SU-DHL-6 (cell line): ENCODE results near the gene RASA3.

ENCODE experiments used
- H2AFZ ChIP-seq: fragments of 200-600 bp; sonication (generic); 2 replicates; pipeline ENCODE4 v1.6.1; 2014; ENCODE audit warnings: low read depth, mild to moderate bottlenecking, moderate library complexity, mixed read lengths, antibody characterized with exemption, low read length; ENCODE audit not compliant: severe bottlenecking
- H3F3A ChIP-seq: fragments of 200-600 bp; shearing (Covaris generic); 2 replicates; pipeline ENCODE4 v1.6.0; 2016; ENCODE audit warnings: antibody characterized with exemption, mild to moderate bottlenecking; ENCODE audit not compliant: insufficient read depth
- H3K27ac ChIP-seq: fragments of 200-600 bp; sonication (generic); 2 replicates; pipeline ENCODE4 v1.5.1; 2016; ENCODE audit warnings: low read depth, mild to moderate bottlenecking, low read length, moderate library complexity, mixed read lengths
- H3K27me3 ChIP-seq: fragments of 200-600 bp; sonication (generic), shearing (Covaris generic); 2 replicates; pipeline ENCODE4 v1.6.0; 2014; ENCODE audit warnings: mild to moderate bottlenecking, low read length
- H3K36me3 ChIP-seq: fragments of 200-600 bp; sonication (generic); 2 replicates; pipeline ENCODE4 v1.6.1; 2014; ENCODE audit warnings: mild to moderate bottlenecking, low read length, mixed read lengths
- H3K4me2 ChIP-seq: fragments of 300-600, 200-600 bp; shearing (Covaris generic), sonication (generic); 2 replicates; pipeline ENCODE4 v1.6.0; 2014; ENCODE audit warnings: low read length, low read depth, mild to moderate bottlenecking; ENCODE audit not compliant: poor library complexity, severe bottlenecking
- H3K4me3 ChIP-seq: fragments of 200-600 bp; sonication (generic); 2 replicates; pipeline ENCODE4 v1.5.1; 2014; ENCODE audit warnings: antibody characterized with exemption, low read length, mild to moderate bottlenecking, mixed read lengths; ENCODE audit not compliant: insufficient read depth, poor library complexity, severe bottlenecking
- H3K79me2 ChIP-seq: fragments of 200-600 bp; sonication (generic); 2 replicates; pipeline ENCODE4 v1.6.1; 2014; ENCODE audit warnings: mild to moderate bottlenecking, low read length, moderate library complexity; ENCODE audit not compliant: insufficient read depth
- H3K9ac ChIP-seq: fragments of 200-600 bp; sonication (generic); 2 replicates; pipeline ENCODE4 v1.7.0; 2014; ENCODE audit warnings: mild to moderate bottlenecking, low read length
- H3K9me2 ChIP-seq: fragments of 200-600 bp; sonication (generic); replicated peaks from 2 replicates; pipeline ENCODE4 v1.6.1; 2014; ENCODE audit warnings: low read length; ENCODE audit not compliant: insufficient read depth
- H3K9me3 ChIP-seq: fragments of 200-600 bp; sonication (generic); 2 replicates; pipeline ENCODE4 v1.6.1; 2014; ENCODE audit warnings: low read length, mixed read lengths; ENCODE audit not compliant: insufficient read depth
- H4K20me1 ChIP-seq: fragments of 200-600 bp; sonication (generic); 2 replicates; pipeline ENCODE4 v1.6.1; 2014; ENCODE audit warnings: low read depth, mild to moderate bottlenecking, antibody characterized with exemption, low read length, moderate library complexity, mixed read lengths
- CTCF ChIP-seq: fragments of 200-600 bp; sonication (generic); IDR thresholded peaks from one replicate; pipeline ENCODE4 v1.5.1; 2017; ENCODE audit warnings: antibody characterized with exemption, mild to moderate bottlenecking, low read length, moderate library complexity; ENCODE audit not compliant: insufficient read depth, poor library complexity, severe bottlenecking
- EZH2phosphoT487 ChIP-seq: fragments of 200-600 bp; sonication (generic), shearing (Covaris generic); conservative IDR thresholded peaks from 2 replicates; pipeline ENCODE4 v1.6.1; 2018; ENCODE audit warnings: mild to moderate bottlenecking, antibody characterized with exemption, low read length, moderate library complexity, mixed read lengths

The RASA3 gene

GRCh38 chr13:113956571-113956970 is 175.9 kb downstream of the RASA3 start:
- no peak overlapping the region for H2AFZ ChIP-seq
- 0 out of 2 replicates have a peak, but pooled peaks cover 6% of the 10 kb centered on the region for H3K36me3 ChIP-seq
- H3K9me3 ChIP-seq = peaks cover 21% of the 10 kb centered on the region
- no peak overlapping the region for H3K27ac ChIP-seq
- no peaks in the 10 kb centered on the region for H3K79me2 ChIP-seq
- H3K4me2 ChIP-seq = no peak overlapping the region
- H3K4me3 ChIP-seq = no peak overlapping the region
- no peaks in the 10 kb centered on the region for H4K20me1 ChIP-seq
- H3K9ac ChIP-seq = no peak overlapping the region
- H3K9me2 ChIP-seq = no peaks in the 10 kb centered on the region
- H3F3A ChIP-seq = no peaks in the 10 kb centered on the region
- no peak for TF ChIP-seq EZH2phosphoT487
- TF ChIP-seq CTCF = no peak
- no peaks in the 10 kb centered on the region for H3K27me3 ChIP-seq

GRCh38 chr13:113955691-113956090 is 176.7 kb downstream of the RASA3 start:
- TF ChIP-seq CTCF (no peak), EZH2phosphoT487 (no peak)
- Histone ChIP-seq H3F3A (no peaks in the 10 kb centered on the region), H3K27ac (no peak overlapping the region), H3K9me3 (peaks cover 21% of the 10 kb centered on the region), H3K79me2 (no peaks in the 10 kb centered on the region), H4K20me1 (no peaks in the 10 kb centered on the region), H3K9ac (no peak overlapping the region), H3K4me3 (no peak overlapping the region), H3K27me3 (no peaks in the 10 kb centered on the region), H2AFZ (no peak overlapping the region), H3K36me3 (0 out of 2 replicates have a peak, but pooled peaks cover 3% of the 10 kb centered on the region), H3K4me2 (no peak overlapping the region), H3K9me2 (no peaks in the 10 kb centered on the region)

GRCh38 chr13:113955235-113955634 is 177.2 kb downstream of the RASA3 start:
- Histone ChIP-seq H3K9ac (no peak overlapping the region), H3K79me2 (no peaks in the 10 kb centered on the region), H3K36me3 (no peaks in the 10 kb centered on the region), H3K4me2 (no peak overlapping the region), H3F3A (no peaks in the 10 kb centered on the region), H3K4me3 (no peak overlapping the region), H3K9me2 (no peaks in the 10 kb centered on the region), H3K27ac (no peak overlapping the region), H2AFZ (no peak overlapping the region), H3K9me3 (peaks cover 17% of the 10 kb centered on the region), H4K20me1 (no peaks in the 10 kb centered on the region), H3K27me3 (no peaks in the 10 kb centered on the region)
- no peak for TF ChIP-seq CTCF
- no peak for TF ChIP-seq EZH2phosphoT487
